Measurements from ENCODE around the gene ASB4. TPM values are rescaled to one million over a fixed set of nuclear protein-coding genes. Genes with fewer than 3 reads are reported as not detected.

The ASB4 gene
- total RNA-seq, 1 experiment from 2014 or later = not detected

- DNase-seq = no peak
- no peaks in the 10 kb centered on the region for H3F3A ChIP-seq (ENCODE audit: insufficient read depth, low read depth)
- H2AFZ ChIP-seq = no peak overlapping the region
- no peaks in the 10 kb centered on the region for H3K9me2 ChIP-seq (ENCODE audit: insufficient read depth)
- TF ChIP-seq EZH2 (IDR thresholded peaks at IDR 0.05; ENCODE audit: low read depth) (no peak), CTCF (conservative IDR thresholded peaks at IDR 0.05) (no peak)
- no peaks in the 10 kb centered on the region for H4K20me1 ChIP-seq (ENCODE audit: insufficient read depth)
- intact Hi-C loops (cut with micrococcal nuclease; ENCODE audit: unreplicated experiment) = no loop called here
- H3K27me3 ChIP-seq (ENCODE audit: insufficient read depth, low read depth) = no peaks in the 10 kb centered on the region
- CTCF ChIA-PET = no interaction called here
- H3K27ac ChIP-seq = no peak overlapping the region
- H3K4me3 ChIP-seq = no peak overlapping the region
- no peaks in the 10 kb centered on the region for H3K9me3 ChIP-seq (ENCODE audit: insufficient read depth, low read depth)
- POLR2A ChIA-PET (ENCODE audit: unreplicated experiment) = no interaction called here
- H3K4me2 ChIP-seq = no peak overlapping the region
- BruUV-seq (replicated peaks) = no TSS peak
- no peaks in the 10 kb centered on the region for H3K79me2 ChIP-seq (ENCODE audit: low read depth)
- H3K4me1 ChIP-seq (replicated peaks; ENCODE audit: insufficient read depth) = no peaks in the 10 kb centered on the region
- no peaks in the 10 kb centered on the region for H3K36me3 ChIP-seq (ENCODE audit: low read depth)
These were observed 74.9 kb downstream of the ASB4 start for GRCh38 chr7:95560674-95561073.

DNA sequence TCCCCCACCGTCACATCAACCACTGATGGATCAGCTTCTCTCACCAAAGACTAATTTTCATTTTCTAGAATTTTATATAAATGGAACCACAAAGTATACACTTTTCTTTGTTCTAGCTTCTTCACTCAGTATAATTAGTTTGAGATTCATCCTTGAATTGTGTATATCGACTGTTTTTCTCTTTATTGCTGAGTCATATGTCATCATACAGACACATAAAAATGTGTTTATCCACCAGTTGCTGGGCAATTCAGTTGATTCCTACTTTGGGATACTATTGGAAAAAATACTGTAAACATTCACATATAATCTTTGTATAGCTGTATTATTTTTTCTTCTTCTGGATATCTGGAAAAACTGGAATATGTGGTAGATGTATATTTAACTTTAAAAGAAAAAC is 84.0 kb downstream of the ASB4 start:
- H3K9me3 ChIP-seq (ENCODE audit: insufficient read depth, low read depth) = no peaks in the 10 kb centered on the region; the same call in 1 of the 2 replicates
- no peaks in the 10 kb centered on the region for H3K79me2 ChIP-seq (ENCODE audit: low read depth)
- no peak overlapping the region for H2AFZ ChIP-seq
- H3K27ac ChIP-seq = no peak overlapping the region
- ChIA-PET POLR2A (ENCODE audit: unreplicated experiment) (no interaction called here), CTCF (no interaction called here)
- H4K20me1 ChIP-seq (ENCODE audit: insufficient read depth) = no peaks in the 10 kb centered on the region
- H3K4me3 ChIP-seq = no peak overlapping the region
- H3K4me2 ChIP-seq = no peak overlapping the region
- TF ChIP-seq CTCF (conservative IDR thresholded peaks at IDR 0.05) (no peak), EZH2 (IDR thresholded peaks at IDR 0.05; ENCODE audit: low read depth) (no peak)
- BruUV-seq (replicated peaks) = no TSS peak
- intact Hi-C loops (cut with micrococcal nuclease; ENCODE audit: unreplicated experiment) = no loop called here
- H3F3A ChIP-seq (ENCODE audit: insufficient read depth, low read depth) = no peaks in the 10 kb centered on the region
- H3K27me3 ChIP-seq (ENCODE audit: insufficient read depth, low read depth) = no peaks in the 10 kb centered on the region
- no peaks in the 10 kb centered on the region for H3K36me3 ChIP-seq (ENCODE audit: low read depth)
- no peaks in the 10 kb centered on the region for H3K4me1 ChIP-seq (replicated peaks; ENCODE audit: insufficient read depth)
- no peak for DNase-seq
- no peaks in the 10 kb centered on the region for H3K9me2 ChIP-seq (ENCODE audit: insufficient read depth)

DNA sequence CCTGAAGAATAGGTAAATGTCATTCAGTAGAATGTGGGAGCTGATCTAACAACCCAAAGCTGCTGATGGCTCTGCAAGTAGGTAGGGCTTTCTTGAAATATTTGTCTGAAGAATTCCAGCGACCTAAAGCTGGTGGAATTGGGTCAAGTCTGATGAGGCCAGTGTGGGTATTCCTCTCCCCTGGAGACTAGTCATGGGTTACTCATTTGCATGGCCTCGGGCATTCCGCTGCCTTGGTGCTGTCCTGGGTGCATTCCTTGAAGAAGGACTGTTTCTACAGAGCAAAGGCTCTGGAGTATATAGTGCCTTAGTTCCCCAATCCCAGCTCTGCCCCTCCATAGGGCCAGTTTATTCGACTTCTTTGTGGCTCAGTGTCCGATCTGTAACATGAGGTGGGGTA is 91.4 kb downstream of the ASB4 start:
- no peaks in the 10 kb centered on the region for H3K36me3 ChIP-seq (ENCODE audit: low read depth)
- intact Hi-C loops (cut with micrococcal nuclease; ENCODE audit: unreplicated experiment) = no loop called here
- POLR2A ChIA-PET (ENCODE audit: unreplicated experiment) = no interaction called here

More for the DNA sequence above, 91.4 kb downstream of the ASB4 start:
- Histone ChIP-seq H3K4me2 (no peak overlapping the region), H3K9me3 (ENCODE audit: insufficient read depth, low read depth) (no peaks in the 10 kb centered on the region; the same call in 1 of the 2 replicates), H3K4me1 (replicated peaks; ENCODE audit: insufficient read depth) (0 out of 2 replicates have a peak, but pooled peaks cover 5% of the 10 kb centered on the region), H3K27me3 (ENCODE audit: insufficient read depth, low read depth) (no peaks in the 10 kb centered on the region), H3K9me2 (ENCODE audit: insufficient read depth) (no peaks in the 10 kb centered on the region), H2AFZ (no peak overlapping the region), H3K79me2 (ENCODE audit: low read depth) (no peaks in the 10 kb centered on the region), H3K27ac (no peak overlapping the region), H4K20me1 (ENCODE audit: insufficient read depth) (no peaks in the 10 kb centered on the region), H3F3A (ENCODE audit: insufficient read depth, low read depth) (no peaks in the 10 kb centered on the region), H3K4me3 (no peak overlapping the region)
- no peak for TF ChIP-seq EZH2 (IDR thresholded peaks at IDR 0.05; ENCODE audit: low read depth)
- TF ChIP-seq CTCF (conservative IDR thresholded peaks at IDR 0.05) = no peak
- peak in 1 of 2 experiments; percentile 24 for DNase-seq
- CTCF ChIA-PET = no interaction called here
- no TSS peak for BruUV-seq (replicated peaks)
